HG03159 (cell line): ENCODE results near the gene CDHR1.
A peak's percentile ranks its signal among the peaks of the same experiment; 100 is the strongest.
"Not testable (repeated sequence)": the region's sequence is repeated elsewhere in the genome, so short reads cannot be mapped to it uniquely, and the experiment has no call there.

Experiments used
- ATAC-seq: cut with Tn5 transposase; IDR thresholded peaks from one replicate; pipeline ENCODE4 v1.9.1; 2021; ENCODE audit warnings: mild to moderate bottlenecking, moderate library complexity; ENCODE audit not compliant: unreplicated experiment

Gene CDHR1

GRCh38 chr10:84194424-84195043, at the start of gene CDHR1:
TSS of gene CDHR1 (plus strand) at chr10:84194537. CDS start at chr10:84194761, 224 bp downstream.
- ATAC-seq: peak; percentile 73

DNA sequence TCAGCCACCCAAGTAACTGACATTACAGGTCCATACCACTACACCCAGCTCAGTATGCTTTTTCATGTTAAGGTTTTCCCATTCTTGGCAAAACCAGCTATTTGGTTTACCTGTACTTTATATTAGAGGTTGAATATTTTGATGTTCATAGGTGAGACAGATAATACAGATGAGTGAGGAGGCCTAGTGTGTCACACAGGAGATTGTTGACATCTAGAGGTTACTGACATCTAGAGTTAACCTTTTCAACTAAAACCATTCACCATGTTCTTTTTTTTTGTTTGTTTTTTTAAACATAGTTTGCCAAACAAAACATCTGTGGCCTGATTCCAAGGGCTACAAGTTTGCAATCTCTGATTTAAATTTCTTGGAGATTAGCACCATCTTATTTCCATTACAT, 47.0 kb upstream of the CDHR1 start:
- no peak for ATAC-seq

- ATAC-seq: peak; percentile 73
Observed at GRCh38 chr10:84148006-84148597, 46.2 kb upstream of the CDHR1 start.

DNA sequence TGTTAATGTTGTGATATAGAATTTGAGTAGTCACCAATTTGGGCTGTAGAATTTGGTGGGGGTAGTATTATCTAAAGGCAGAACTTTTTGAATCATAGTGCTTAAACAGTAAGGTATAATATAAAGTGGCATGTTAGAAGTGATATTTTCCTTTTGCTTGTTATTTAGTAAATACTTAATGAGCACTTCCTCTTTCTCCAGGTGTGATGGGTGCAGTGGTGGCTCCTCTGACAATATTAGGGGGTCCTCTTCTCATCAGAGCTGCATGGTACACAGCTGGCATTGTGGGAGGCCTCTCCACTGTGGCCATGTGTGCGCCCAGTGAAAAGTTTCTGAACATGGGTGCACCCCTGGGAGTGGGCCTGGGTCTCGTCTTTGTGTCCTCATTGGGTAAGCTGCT, 44.5 kb upstream of the CDHR1 start:
- no peak for ATAC-seq

DNA sequence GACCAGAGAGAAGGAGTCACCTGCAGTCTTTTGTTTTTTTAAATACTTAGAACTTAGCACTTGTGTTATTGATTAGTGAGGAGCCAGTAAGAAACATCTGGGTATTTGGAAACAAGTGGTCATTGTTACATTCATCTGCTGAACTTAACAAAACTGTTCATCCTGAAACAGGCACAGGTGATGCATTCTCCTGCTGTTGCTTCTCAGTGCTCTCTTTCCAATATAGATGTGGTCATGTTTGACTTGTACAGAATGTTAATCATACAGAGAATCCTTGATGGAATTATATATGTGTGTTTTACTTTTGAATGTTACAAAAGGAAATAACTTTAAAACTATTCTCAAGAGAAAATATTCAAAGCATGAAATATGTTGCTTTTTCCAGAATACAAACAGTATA, 41.6 kb upstream of the CDHR1 start:
- no peak for ATAC-seq

- no peak for ATAC-seq
Observed at GRCh38 chr10:84155521-84155920, 38.8 kb upstream of the CDHR1 start.

DNA sequence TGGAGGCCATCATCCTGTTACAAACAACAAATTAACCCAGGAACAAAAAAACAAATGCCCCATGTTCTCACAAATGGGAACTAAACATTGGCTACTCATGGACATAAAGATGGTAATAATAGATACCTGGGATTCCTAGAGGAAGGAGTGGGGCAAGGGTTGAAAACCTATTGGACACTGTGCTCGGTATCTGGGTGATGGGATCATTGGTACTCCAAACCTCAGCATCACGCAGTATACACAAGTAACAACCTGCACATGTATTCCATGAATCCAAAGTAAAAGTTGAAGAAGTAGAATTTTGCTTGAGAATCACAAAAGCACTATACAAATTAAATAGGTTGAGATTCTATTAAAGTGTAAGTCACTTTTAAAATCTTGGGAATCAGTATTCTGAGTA, 38.3 kb upstream of the CDHR1 start:
- no peak for ATAC-seq

- ATAC-seq: no peak
Observed at GRCh38 chr10:84156768-84157167, 37.6 kb upstream of the CDHR1 start.

DNA sequence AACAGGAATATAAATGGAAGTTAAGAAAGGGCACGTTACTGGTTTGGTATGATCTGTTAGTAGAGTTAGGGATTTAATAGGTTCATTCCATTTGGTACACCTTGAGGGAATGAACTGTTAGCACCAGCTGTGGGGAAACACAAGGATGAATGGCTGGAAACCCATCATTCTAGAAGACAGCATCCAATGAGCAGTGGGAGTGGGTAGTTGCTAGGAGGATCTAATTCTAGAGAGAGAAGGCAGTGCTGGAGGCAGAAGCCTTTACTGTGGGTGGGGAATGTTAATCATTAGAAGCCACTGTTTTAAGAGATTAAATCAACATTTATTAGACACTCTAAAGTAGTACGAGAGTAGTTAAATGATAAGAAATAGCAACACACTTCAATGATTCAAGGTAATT, 36.3 kb upstream of the CDHR1 start:
- no peak for ATAC-seq

DNA sequence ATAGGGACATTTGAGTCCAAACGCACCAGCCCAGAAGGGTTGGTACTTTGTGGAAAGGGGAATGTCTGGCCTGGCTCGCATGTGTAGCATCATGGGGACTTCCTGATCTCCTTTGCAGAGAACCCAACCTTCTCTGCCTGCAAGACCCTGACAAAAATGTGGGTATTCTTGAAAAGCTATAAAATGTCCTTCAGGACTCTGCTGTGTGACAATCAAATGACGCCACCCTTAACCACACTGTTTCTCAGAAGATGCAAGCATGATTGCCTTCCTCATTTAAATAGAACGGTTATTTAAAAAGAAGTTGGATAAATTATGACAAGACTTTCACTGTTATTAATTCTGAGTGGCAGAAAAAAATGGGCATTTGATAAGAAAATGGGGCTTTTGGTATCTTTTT, 35.8 kb upstream of the CDHR1 start:
- no peak for ATAC-seq

DNA sequence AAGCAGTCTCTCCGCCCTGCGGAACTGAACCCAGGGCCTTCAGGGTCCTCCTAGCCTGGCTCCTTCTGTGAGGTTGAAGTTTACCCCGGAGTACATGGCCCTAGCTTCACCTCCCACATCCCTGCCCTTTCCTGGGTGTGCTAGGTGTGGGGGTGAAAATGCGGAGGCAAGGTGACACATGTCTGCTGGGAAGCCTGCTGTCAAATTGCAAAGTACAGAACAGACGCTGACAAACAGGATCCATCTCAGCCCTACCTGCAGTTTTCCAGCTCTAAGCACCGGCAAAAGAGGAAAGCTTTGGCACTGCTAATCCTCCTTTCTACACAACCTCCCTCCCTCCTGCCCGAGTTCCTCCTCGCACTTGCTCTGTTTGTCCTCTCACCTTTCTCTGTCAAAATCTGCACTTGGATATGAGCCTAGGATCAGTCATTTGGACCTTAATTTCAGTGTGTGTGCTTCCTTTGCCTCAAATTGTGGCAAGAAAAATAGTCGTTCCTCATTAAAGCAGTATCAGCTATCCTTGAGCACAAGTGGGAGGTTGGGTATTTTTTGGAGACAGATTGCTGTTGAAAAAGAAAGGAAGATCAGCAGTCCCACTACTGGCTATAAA, 35.2 kb upstream of the CDHR1 start:
- no peak for ATAC-seq

GRCh38 chr10:84160663-84161362, 33.5 kb upstream of the CDHR1 start:
- no peak for ATAC-seq

DNA sequence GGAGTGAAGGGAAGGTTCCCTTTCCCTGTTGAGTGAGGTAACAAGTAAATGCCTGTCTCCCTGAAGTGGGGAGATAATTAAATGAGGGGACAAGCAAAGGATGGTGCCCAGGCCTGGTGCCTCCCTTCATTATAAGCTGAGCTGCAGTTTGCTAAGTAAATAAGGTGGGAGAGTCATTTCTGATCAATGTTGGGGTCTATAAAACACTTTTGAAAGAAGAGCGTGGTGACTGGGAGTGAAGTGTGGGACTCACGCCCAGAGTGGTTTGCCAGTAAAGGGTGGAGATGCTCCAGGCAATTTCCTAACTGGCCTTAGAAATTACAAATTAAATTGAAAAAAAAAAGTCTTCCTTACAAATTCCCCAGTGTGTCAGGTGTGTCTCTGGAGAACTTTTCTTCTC, 30.3 kb upstream of the CDHR1 start:
- no peak for ATAC-seq

- ATAC-seq: no peak
Observed at GRCh38 chr10:84164442-84164841, 29.9 kb upstream of the CDHR1 start.

GRCh38 chr10:84166620-84167288, 27.6 kb upstream of the CDHR1 start:
- peak; percentile 46 for ATAC-seq

GRCh38 chr10:84167289-84167653, 27.1 kb upstream of the CDHR1 start:
- ATAC-seq: peak; percentile 19

DNA sequence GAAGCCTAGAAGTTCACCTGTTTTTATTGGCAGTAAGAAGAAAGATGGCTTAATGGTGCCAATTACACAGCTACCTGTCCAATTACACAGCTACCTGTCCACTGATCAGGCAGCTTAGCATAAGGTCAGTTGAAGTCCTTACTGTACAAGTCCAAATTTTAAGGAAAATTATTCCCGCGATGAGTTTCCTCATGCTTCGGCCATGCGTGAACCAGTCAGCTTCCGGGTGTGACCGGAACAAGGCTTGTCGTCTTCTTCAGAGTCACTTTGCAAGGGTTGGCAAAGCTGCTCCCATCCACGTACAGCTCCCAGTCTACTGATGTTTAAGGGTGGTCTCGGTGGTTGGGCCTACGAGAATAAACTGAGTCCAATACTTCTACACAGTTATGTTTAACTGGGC, 26.0 kb upstream of the CDHR1 start:
- not testable (repeated sequence) for ATAC-seq

- not testable (repeated sequence) for ATAC-seq
Observed at GRCh38 chr10:84171237-84171636, 23.1 kb upstream of the CDHR1 start.

DNA sequence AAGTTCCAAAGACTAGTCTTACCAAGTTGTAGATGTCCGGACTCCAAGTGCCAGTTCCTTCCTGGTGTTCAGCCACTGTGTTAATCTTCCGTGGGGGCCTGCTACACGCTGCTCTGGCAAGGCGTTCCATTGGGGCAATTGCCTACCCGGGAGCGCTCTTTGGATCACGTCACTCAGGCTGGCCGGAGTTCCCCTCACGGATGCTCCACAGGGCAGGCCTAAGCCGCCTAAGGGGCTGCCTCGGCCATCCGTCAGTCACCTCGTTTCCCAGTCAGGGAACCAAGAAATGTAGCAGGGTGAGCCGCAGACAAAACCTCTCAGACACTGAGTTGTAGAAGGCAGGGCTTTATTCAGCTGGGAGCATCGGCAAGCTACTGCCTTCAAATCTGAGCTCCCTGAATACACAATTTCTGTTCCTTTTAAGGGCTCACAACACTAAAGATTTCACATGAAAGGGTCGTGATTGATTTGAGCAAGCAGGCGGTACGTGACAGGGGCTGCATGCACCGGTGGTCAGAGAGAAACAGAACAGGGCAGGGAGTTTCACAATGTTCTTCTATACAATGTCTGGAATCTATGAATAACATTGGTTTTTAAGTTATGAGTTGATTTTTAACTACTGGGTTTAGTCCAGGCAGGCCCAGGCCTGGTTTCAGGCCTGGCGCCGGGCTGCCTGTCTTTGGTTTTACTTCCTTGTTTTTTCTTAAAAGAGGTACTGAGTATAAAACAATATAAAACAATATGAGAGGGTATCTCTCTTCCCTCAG, 22.5 kb upstream of the CDHR1 start:
- ATAC-seq: peak; percentile 37

GRCh38 chr10:84172467-84173356, 21.6 kb upstream of the CDHR1 start:
- ATAC-seq: peak; percentile 55
